B cell (primary cell): ENCODE data around the gene NACC1. TPM values are rescaled to one million over a fixed set of nuclear protein-coding genes. Genes with fewer than 3 reads are reported as not detected.

Source experiments
- ATAC-seq: fragments of 200-7000 bp; cut with Tn5 transposase; one replicate; pipeline ENCODE4 v1.10.0; 2021; ENCODE audit warnings: low read depth, mild to moderate bottlenecking, moderate number of reproducible peaks, moderate library complexity
- CTCF ChIA-PET: fragments of 350-600 bp; sonication (Branson Sonifier 250); formaldehyde crosslinking; loops from one replicate; lab custom pipeline; 2021; ENCODE audit warnings: antibody characterized with exemption, inconsistent platforms; lab: Charles Lee
- POLR2A ChIA-PET: fragments of 350-600 bp; sonication (Branson Sonifier 250); formaldehyde crosslinking; loops from one replicate; lab custom pipeline; 2021; ENCODE audit warnings: antibody characterized with exemption; lab: Charles Lee
- DNase-seq: peaks from one replicate; pipeline ENCODE4 v3.0.0; 2013
- H2AFZ ChIP-seq: 2 replicates; pipeline ENCODE4 v1.6.1; 2012; ENCODE audit warnings: mild to moderate bottlenecking, low read depth, low read length; ENCODE audit not compliant: insufficient read depth, poor library complexity, severe bottlenecking
- H3K27ac ChIP-seq, 2 donors: 1 replicate in 1 of 2; 2 replicates in 1 of 2; pipeline ENCODE4 v1.5.1; 2012 to 2013; ENCODE audit warnings: low read length in 2 of 2, mild to moderate bottlenecking in 2 of 2, moderate library complexity in 1 of 2
- H3K27me3 ChIP-seq, 4 experiments: fragments of 200-600 bp in 1 of 4; sonication (generic) in 1 of 4; replicated peaks in 1 of 4; 1 replicate in 2 of 4; 2 replicates in 2 of 4; pipeline versions ENCODE4 v1.6.1 to v1.7.0; 2013 to 2016; ENCODE audit warnings: low read length in 3 of 4, mild to moderate bottlenecking in 2 of 4, mixed read lengths in 1 of 4, moderate library complexity in 1 of 4; ENCODE audit not compliant: insufficient read depth in 4 of 4, control insufficient read depth in 3 of 4; ENCODE audit errors: control extremely low read depth in 1 of 4
- H3K36me3 ChIP-seq, 2 experiments: replicated peaks in 1 of 2; 1 replicate in 1 of 2; 2 replicates in 1 of 2; pipeline versions ENCODE4 v1.6.1 to v1.7.1; 2013; ENCODE audit warnings: low read length in 1 of 2; ENCODE audit not compliant: insufficient read depth in 2 of 2, control insufficient read depth in 1 of 2; ENCODE audit errors: control extremely low read depth in 1 of 2, extremely low read depth in 1 of 2
- H3K4me1 ChIP-seq, 2 donors: fragments of 200-600 bp in 1 of 2; sonication (generic) in 1 of 2; 1 replicate in 1 of 2; 2 replicates in 1 of 2; pipeline versions ENCODE4 v1.5.1 to v1.6.1; 2013 to 2017; ENCODE audit warnings: low read length in 2 of 2; ENCODE audit not compliant: control insufficient read depth in 2 of 2, insufficient read depth in 2 of 2
- H3K4me2 ChIP-seq: replicated peaks from 2 replicates; pipeline ENCODE3; 2012; ENCODE audit warnings: mild to moderate bottlenecking, low read depth, low read length; ENCODE audit not compliant: poor library complexity, severe bottlenecking
- H3K4me3 ChIP-seq, 5 experiments: fragments of 200-600 bp in 1 of 5; sonication (generic) in 1 of 5; 1 replicate in 3 of 5; 2 replicates in 2 of 5; pipeline versions ENCODE4 v1.5.1 to v1.7.0; 2011 to 2016; ENCODE audit warnings: low read length in 4 of 5, mild to moderate bottlenecking in 4 of 5, low read depth in 2 of 5, control low read depth in 1 of 5, moderate library complexity in 1 of 5; ENCODE audit not compliant: insufficient read depth in 1 of 5; ENCODE audit errors: control extremely low read depth in 1 of 5, extremely low read depth in 1 of 5
- H3K79me2 ChIP-seq: fragments of 200-600 bp; sonication (generic); one replicate; pipeline ENCODE4 v1.6.0; 2016; ENCODE audit warnings: low read length; ENCODE audit not compliant: control insufficient read depth, insufficient read depth
- H3K9ac ChIP-seq: fragments of 200-600 bp; sonication (generic); 2 replicates; pipeline ENCODE4 v1.6.1; 2017; ENCODE audit warnings: mild to moderate bottlenecking, low read length, moderate library complexity
- H3K9me3 ChIP-seq, 3 donors: one replicate each; pipeline versions ENCODE4 v1.6.1 to v1.7.1; 2013; ENCODE audit warnings: low read length in 2 of 3; ENCODE audit not compliant: control insufficient read depth in 2 of 3, insufficient read depth in 1 of 3; ENCODE audit errors: control extremely low read depth in 1 of 3
- H4K20me1 ChIP-seq: 2 replicates; pipeline ENCODE4 v1.6.0; 2012; ENCODE audit warnings: mild to moderate bottlenecking, low read length; ENCODE audit not compliant: insufficient read depth, control insufficient read depth, poor library complexity, severe bottlenecking
- H3K27ac Mint-ChIP-seq: one replicate; pipeline ENCODE4 v1.8.0; 2021; ENCODE audit warnings: mixed read lengths
- H3K27me3 Mint-ChIP-seq: one replicate; pipeline ENCODE4 v1.8.0; 2021; ENCODE audit warnings: mixed read lengths
- H3K4me1 Mint-ChIP-seq: one replicate; pipeline ENCODE4 v1.8.0; 2021; ENCODE audit warnings: mixed read lengths
- H3K4me3 Mint-ChIP-seq: one replicate; pipeline ENCODE4 v1.8.0; 2021; ENCODE audit warnings: mixed read lengths
- H3K9me3 Mint-ChIP-seq: one replicate; pipeline ENCODE4 v1.8.0; 2022; ENCODE audit warnings: mixed read lengths; ENCODE audit not compliant: insufficient read depth
- CTCF ChIP-seq: fragments of 200-600 bp; IDR thresholded peaks from one replicate; pipeline ENCODE4 v1.8.0; 2022; ENCODE audit warnings: antibody characterized with exemption, mild to moderate bottlenecking
- EZH2 ChIP-seq: IDR thresholded peaks from 2 replicates; pipeline ENCODE4 v1.6.1; 2012; ENCODE audit warnings: borderline replicate concordance, low read depth, mild to moderate bottlenecking, moderate library complexity, low read length; ENCODE audit not compliant: insufficient read depth, poor library complexity, severe bottlenecking
- WGBS: methylation state at CpG from one replicate; pipeline ENCODE4 v1.1.5; 2013; ENCODE audit warnings: missing lambda C conversion rate; ENCODE audit not compliant: insufficient coverage; 5-methylcytosine and 5-hydroxymethylcytosine counted together
- intact Hi-C: fragments of 100-400 bp; cut with micrococcal nuclease; formaldehyde crosslinking; loops from one replicate; pipeline ENCODE4 v1.10.0; 2022
- polyA plus RNA-seq: library from polyadenylated mRNA; depleted of rRNA; stranded (reverse); fragments of >200 nt; gene quantifications from 2 replicates; pipeline ENCODE4 v1.2.3, GENCODE V29; 2012
- total RNA-seq, 2 donors: library from RNA; stranded (reverse); fragments of 120-200 nt in 1 of 2; gene quantifications; 1 replicate in 1 of 2; 2 replicates in 1 of 2; pipeline versions ENCODE4 v1.2.3 to v1.2.4, GENCODE V29; 2013 to 2022

Gene NACC1
- total and polyA plus RNA-seq, 2 donors (not counting 1 experiment from before 2014, with no cell fraction given) = 25.9 to 27.5 TPM

- WGBS = 94% methylated on average over 10 of the region's 14 CpGs
- DNase-seq = peak; percentile 13
Measured at GRCh38 chr19:13092606-13093235, 25.3 kb upstream of the NACC1 start.

More at GRCh38 chr19:13092606-13093235, 25.3 kb upstream of the NACC1 start:
- no peaks in the 10 kb centered on the region for H3K36me3 ChIP-seq
- CTCF ChIA-PET = interaction anchor here (0.7 to 8.2 kb wide), 12 partner anchors 13 to 201 kb away, joined by 3 to 285 read pairs (median 5); partner anchors contain the start of gene GCDH
- H3K79me2 ChIP-seq = peaks cover 20% of the 10 kb centered on the region
- POLR2A ChIA-PET = interaction anchor here (0.7 to 2.9 kb wide), 3 partner anchors 115 to 1322 kb away, joined by 3 to 13 read pairs (median 10); no protein-coding TSS in a partner anchor
- H3K4me1 ChIP-seq = peaks cover 11 to 30% of the 10 kb centered on the region in 2 donors
- no peaks in the 10 kb centered on the region for H3K9me3 ChIP-seq
- H3K4me3 ChIP-seq = no peak overlapping the region
- peaks cover 7% of the 10 kb centered on the region for H4K20me1 ChIP-seq
- H3K4me2 ChIP-seq = no peak overlapping the region
- Mint-ChIP-seq H3K27me3 (no peaks in the 10 kb centered on the region), H3K27ac (no peak overlapping the region), H3K4me3 (no peak overlapping the region), H3K4me1 (peaks cover 22% of the 10 kb centered on the region), H3K9me3 (no peaks in the 10 kb centered on the region)
- intact Hi-C loops = loop anchor here (1.0 to 5.0 kb wide), 4 partner anchors 31 to 114 kb away; no protein-coding TSS in a partner anchor
- no peaks in the 10 kb centered on the region for H3K27me3 ChIP-seq
- TF ChIP-seq EZH2 = no peak
- TF ChIP-seq CTCF = no peak
- H2AFZ ChIP-seq = no peak overlapping the region
- no peak overlapping the region for H3K9ac ChIP-seq
- no peak overlapping the region for H3K27ac ChIP-seq
- ATAC-seq = no peak
